Measurements from ENCODE around the gene RCBTB2.

DNA sequence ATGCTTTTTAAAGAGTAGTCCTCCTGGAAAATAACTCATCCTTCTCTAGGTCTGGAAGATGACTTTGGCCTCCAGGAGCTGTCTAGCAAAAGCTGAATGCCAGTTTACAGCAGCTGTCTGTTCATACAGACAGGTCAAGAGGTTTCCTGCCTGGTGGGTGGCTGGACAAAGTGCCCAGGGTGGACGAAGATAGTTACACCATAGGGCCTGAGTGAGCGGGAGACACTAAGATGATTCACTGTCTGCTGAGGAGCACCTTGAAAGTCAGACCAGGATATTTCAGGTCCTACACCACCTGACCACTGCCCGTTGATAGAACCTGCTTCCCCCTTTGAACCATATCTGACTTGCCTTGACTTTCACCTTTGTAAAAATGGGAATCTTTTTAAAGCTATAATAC lies 49.2 kb upstream of the RCBTB2 start:
- no peak for TF ChIP-seq SUZ12 (IDR thresholded peaks at IDR 0.05; ENCODE audit: extremely low read depth, insufficient read depth, insufficient read length)
- no peak for TF ChIP-seq ZNF274 (IDR thresholded peaks at IDR 0.05; ENCODE audit: low read depth, low read length)
